GM12892 (cell line): ENCODE data around the gene NDOR1.

Source experiments
- POLR2A ChIP-seq: IDR thresholded peaks from 2 replicates; pipeline ENCODE4 v1.6.1; 2011; ENCODE audit warnings: low read depth, low read length, control low read depth
- POLR2AphosphoS5 ChIP-seq: IDR thresholded peaks from 2 replicates; pipeline ENCODE4 v1.6.1; 2011; ENCODE audit warnings: low read depth, low read length, control low read depth

- TF ChIP-seq POLR2A (no peak), POLR2AphosphoS5 (no peak)
Observed at GRCh38 chr9:137264067-137264466, 58.6 kb downstream of the NDOR1 start.
